ENCODE results near the gene NPAS3.

DNA sequence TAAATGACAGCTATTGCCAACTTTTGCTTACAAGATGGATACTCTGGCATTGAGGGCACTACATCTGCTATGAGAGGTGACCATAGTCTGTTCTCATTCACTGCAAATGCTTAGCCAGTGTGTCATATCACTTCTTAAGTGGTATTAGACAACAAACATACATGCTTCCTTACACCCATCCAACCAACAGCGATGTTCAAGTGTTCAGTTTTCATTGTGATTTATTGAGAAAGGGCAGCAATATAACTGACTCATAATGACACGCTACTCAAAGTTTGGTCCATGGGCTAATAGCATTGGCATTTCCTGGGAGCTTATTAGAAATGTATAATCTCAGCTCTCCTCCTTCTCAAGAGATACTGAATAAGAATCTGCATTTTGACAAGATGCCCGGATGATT, 181.7 kb downstream of the NPAS3 start:
- TF ChIP-seq EZH2 (IDR thresholded peaks at IDR 0.05; ENCODE audit: low read length, unreplicated experiment) (no peak), EZH2phosphoT487 (IDR thresholded peaks at IDR 0.05; ENCODE audit: borderline replicate concordance, low read length) (no peak)
- TF ChIP-seq, protein P1, sequence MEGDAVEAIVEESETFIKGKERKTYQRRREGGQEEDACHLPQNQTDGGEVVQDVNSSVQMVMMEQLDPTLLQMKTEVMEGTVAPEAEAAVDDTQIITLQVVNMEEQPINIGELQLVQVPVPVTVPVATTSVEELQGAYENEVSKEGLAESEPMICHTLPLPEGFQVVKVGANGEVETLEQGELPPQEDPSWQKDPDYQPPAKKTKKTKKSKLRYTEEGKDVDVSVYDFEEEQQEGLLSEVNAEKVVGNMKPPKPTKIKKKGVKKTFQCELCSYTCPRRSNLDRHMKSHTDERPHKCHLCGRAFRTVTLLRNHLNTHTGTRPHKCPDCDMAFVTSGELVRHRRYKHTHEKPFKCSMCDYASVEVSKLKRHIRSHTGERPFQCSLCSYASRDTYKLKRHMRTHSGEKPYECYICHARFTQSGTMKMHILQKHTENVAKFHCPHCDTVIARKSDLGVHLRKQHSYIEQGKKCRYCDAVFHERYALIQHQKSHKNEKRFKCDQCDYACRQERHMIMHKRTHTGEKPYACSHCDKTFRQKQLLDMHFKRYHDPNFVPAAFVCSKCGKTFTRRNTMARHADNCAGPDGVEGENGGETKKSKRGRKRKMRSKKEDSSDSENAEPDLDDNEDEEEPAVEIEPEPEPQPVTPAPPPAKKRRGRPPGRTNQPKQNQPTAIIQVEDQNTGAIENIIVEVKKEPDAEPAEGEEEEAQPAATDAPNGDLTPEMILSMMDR (conservative IDR thresholded peaks at IDR 0.05; ENCODE audit: low read depth, low read length), result no peak

Measured in PC-3 (cell line).